Measurements from ENCODE around the gene IFNGR1.

The IFNGR1 gene

DNA sequence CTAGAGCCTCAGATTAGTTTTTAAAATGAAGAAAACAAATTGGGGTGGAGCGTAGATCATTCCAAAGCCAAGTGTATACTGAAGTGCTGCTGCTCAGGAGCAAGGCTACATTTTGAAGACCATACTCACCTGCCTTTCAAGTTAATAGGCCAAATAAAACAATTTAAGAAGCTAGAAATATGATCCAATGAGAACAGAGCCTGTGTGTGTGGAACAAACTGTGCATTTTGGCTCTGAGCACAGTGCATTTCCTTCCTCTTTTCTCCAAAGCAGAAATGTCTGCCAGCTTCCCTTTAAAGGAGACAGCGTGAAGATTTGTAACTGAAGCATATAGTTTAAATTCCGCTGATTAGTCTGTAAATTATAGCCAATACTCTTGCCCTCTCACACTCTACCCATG is 3.2 kb upstream of the IFNGR1 start:
- TF ChIP-seq POLR2AphosphoS5 (IDR thresholded peaks at IDR 0.05; ENCODE audit: low read depth, low read length) (no peak), FOXP2 (optimal IDR thresholded peaks at IDR 0.05; ENCODE audit: borderline replicate concordance, extremely low read depth, extremely low read length, insufficient read depth) (no peak), SIN3A (IDR thresholded peaks at IDR 0.05; ENCODE audit: borderline replicate concordance, insufficient read depth, low read length) (no peak), REST (IDR thresholded peaks at IDR 0.05; ENCODE audit: insufficient read depth in 1 of 2, low read depth in 2 of 2, low read length in 2 of 2) (no peak), TAF1 (IDR thresholded peaks at IDR 0.05; ENCODE audit: borderline replicate concordance, insufficient read depth, low read length) (no peak)

DNA sequence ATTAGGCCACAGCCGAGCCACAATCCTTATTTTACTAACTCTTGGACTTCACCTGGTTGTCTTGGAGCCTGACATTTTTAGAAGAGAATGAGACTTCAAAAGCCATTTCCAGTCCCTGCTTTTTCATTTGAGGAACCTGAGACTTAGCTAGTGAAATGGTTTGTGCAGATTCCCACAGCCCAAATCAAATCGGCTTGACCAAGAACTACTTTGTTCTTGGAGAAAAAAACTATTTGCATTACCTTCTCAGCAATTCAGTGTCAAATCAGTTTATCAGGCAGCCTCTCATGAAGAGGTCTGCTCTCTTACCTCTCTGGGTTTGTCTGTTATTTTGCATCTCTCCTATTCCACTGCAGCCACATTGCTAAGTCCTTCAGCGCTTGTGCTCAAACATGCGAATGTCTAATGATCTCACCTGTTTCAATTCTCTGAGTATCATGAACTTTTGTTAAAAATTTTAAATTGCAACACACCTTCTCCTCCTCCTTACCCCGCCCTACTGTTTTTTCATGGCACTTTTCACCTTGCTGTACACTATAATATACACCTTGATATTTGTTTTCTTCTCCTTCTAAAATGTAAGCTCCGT is 573 bp upstream of the IFNGR1 start:
- TF ChIP-seq FOXP2 (optimal IDR thresholded peaks at IDR 0.05; ENCODE audit: borderline replicate concordance, extremely low read depth, extremely low read length, insufficient read depth): no peak
- no peak for TF ChIP-seq SIN3A (IDR thresholded peaks at IDR 0.05; ENCODE audit: borderline replicate concordance, insufficient read depth, low read length)
- TF ChIP-seq POLR2AphosphoS5 (IDR thresholded peaks at IDR 0.05; ENCODE audit: low read depth, low read length): no peak
- TF ChIP-seq REST (IDR thresholded peaks at IDR 0.05; ENCODE audit: insufficient read depth in 1 of 2, low read depth in 2 of 2, low read length in 2 of 2): no peak
- no peak for TF ChIP-seq TAF1 (IDR thresholded peaks at IDR 0.05; ENCODE audit: borderline replicate concordance, insufficient read depth, low read length)

DNA sequence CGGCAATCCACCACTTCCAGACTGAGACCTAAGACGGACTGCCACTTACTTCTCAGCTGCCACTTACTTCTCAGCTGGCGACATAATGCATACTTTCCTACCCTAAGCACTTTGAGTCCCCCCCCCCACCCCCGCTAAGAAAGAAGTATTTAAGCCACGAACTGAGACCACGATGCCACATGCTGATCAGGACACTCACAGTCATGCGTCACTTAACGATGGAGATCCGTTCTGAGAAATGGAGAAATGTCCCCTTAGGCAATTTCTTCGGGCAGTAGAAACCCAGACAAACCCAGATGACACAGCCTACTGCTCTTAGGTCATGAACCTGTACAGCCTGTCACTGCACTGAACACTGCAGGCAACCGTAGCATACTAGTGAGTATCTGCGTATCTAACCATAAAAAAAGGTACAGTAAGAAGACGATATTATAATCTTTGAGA is 690 bp downstream of the IFNGR1 start:
- TF ChIP-seq SIN3A (IDR thresholded peaks at IDR 0.05; ENCODE audit: borderline replicate concordance, insufficient read depth, low read length) (peak; percentile 40; the same call in 1 of the 2 replicates), REST (IDR thresholded peaks at IDR 0.05; ENCODE audit: insufficient read depth in 1 of 2, low read depth in 2 of 2, low read length in 2 of 2) (no peak)

DNA sequence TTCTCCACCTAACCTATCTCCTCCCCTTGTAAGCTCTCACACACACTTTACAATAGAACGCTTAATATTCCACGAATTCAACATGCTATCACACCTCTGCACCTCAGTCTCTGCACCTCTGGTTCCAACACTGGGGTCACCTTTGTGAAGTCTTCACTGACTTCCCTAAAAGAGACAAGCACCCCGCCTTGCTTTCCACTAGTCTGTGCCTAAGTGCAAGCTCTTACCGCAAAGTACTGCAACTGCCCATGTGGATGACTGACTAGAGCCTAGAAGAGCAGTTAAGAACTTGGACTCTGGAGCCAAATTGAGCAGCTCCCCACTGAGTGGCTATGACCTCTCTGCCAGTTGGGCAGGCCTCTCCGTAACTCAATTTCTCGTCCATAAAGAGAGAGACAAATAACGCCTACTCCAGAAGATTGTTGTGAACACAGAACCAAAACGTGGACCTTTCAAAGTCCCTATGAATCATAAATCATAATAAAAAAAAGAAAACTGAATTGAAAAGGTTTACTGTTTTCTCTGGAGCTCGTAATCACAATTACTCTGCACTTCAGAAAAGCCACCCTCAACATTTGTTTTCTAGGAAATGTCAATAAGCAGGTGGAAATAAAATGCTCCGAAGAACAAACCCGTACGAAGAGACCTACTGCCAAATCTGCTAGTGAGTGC is 1.2 kb downstream of the IFNGR1 start:
- no peak for TF ChIP-seq SIN3A (IDR thresholded peaks at IDR 0.05; ENCODE audit: borderline replicate concordance, insufficient read depth, low read length)
- TF ChIP-seq FOXP2 (optimal IDR thresholded peaks at IDR 0.05; ENCODE audit: borderline replicate concordance, extremely low read depth, extremely low read length, insufficient read depth): no peak
- no peak for TF ChIP-seq REST (IDR thresholded peaks at IDR 0.05; ENCODE audit: insufficient read depth in 1 of 2, low read depth in 2 of 2, low read length in 2 of 2)
- no peak for TF ChIP-seq TAF1 (IDR thresholded peaks at IDR 0.05; ENCODE audit: borderline replicate concordance, insufficient read depth, low read length)
- TF ChIP-seq POLR2AphosphoS5 (IDR thresholded peaks at IDR 0.05; ENCODE audit: low read depth, low read length): no peak

All from PFSK-1 (cell line).